HG02798 (cell line): ENCODE results near the gene PRPH.

Experiments
- ATAC-seq: cut with Tn5 transposase; IDR thresholded peaks from one replicate; pipeline ENCODE4 v1.9.1; 2021; ENCODE audit warnings: mild to moderate bottlenecking; ENCODE audit not compliant: unreplicated experiment, poor library complexity

The PRPH gene

GRCh38 chr12:49344486-49345050, 49.6 kb downstream of the PRPH start:
- no peak for ATAC-seq

GRCh38 chr12:49345051-49345824, 50.3 kb downstream of the PRPH start:
- ATAC-seq = no peak

GRCh38 chr12:49345825-49346658, 51.1 kb downstream of the PRPH start:
- ATAC-seq = no peak

GRCh38 chr12:49346659-49347310, 51.8 kb downstream of the PRPH start, which contains the start of gene DNAJC22:
DNAJC22 (plus strand) TSS chr12:49346888; CDS start chr12:49348873, 1,985 bp downstream.
- ATAC-seq = no peak

- peak; percentile 62 for ATAC-seq
Measured at GRCh38 chr12:49347311-49348193, 52.6 kb downstream of the PRPH start.
